Right lung (tissue), 10 donors: ENCODE measurements around the gene C6. TPM values are rescaled to one million over a fixed set of nuclear protein-coding genes. Genes with fewer than 3 reads are reported as not detected.
"Not testable (repeated sequence)": the region's sequence is repeated elsewhere in the genome, so short reads cannot be mapped to it uniquely, and the experiment has no call there.

Experiments used
- DNase-seq, 2 donors: peaks; one replicate each; pipeline ENCODE4 v3.0.0-alpha.2; 2013
- long read RNA-seq, 8 donors: transcript quantifications; one replicate each; lab custom pipeline, GENCODE V29; 2026
- polyA plus RNA-seq, 5 donors: library from polyadenylated mRNA; unstranded; fragments of 120-200 nt; gene quantifications; one replicate each; pipeline versions ENCODE4 v1.2.1 to v1.2.3, GENCODE V29; 2013; ENCODE audit warnings: inconsistent platforms in 1 of 5, low replicate concordance in 1 of 5; ENCODE audit not compliant: insufficient read length in 5 of 5, insufficient read depth in 1 of 5

C6 gene
- polyA plus RNA-seq = 1 to 10 TPM in 4 of 5 donors, under 1 TPM in 1; 0.95 to 4.0 (median 2.5) TPM
- long read RNA-seq, donor 1 = 0 reads
- long read RNA-seq, donor 2 = 0 reads
- long read RNA-seq, donor 3 = 0 reads
- long read RNA-seq, donor 4 = 0 reads
- long read RNA-seq, donor 5, partial matches to known transcripts = 0 of 1 reads
- long read RNA-seq, donor 5, other reads (novel, unspliced or antisense) = 0 of 1 reads
- long read RNA-seq, donor 6 = 0 reads
- long read RNA-seq, donor 7 = 0 reads
- long read RNA-seq, donor 8 = 0 reads

- DNase-seq = no peak
Measured at GRCh38 chr5:41213340-41213739, at the start of gene C6. C6 (minus strand) TSS chr5:41213532; CDS start chr5:41203230, 10,302 bp downstream.

DNA sequence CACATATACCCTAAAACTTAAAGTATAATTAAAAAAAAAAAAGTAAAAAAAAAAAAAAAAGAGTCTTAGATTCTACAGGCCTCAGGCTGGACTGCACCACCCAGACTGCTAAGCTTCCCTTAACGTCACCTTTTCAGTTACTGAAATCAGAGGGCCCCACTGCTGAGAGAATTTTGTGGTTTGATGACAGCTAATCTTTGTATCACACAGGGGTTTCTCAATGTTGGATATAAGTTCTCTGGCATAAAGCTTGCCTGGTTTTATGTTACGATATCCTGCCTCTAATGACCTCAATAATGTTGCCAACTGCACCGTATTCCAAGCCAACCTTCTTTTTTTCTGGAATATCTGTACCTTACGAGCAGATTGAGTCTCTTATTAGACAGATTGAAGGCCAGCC, 43.1 kb upstream of the C6 start:
- no peak for DNase-seq

DNA sequence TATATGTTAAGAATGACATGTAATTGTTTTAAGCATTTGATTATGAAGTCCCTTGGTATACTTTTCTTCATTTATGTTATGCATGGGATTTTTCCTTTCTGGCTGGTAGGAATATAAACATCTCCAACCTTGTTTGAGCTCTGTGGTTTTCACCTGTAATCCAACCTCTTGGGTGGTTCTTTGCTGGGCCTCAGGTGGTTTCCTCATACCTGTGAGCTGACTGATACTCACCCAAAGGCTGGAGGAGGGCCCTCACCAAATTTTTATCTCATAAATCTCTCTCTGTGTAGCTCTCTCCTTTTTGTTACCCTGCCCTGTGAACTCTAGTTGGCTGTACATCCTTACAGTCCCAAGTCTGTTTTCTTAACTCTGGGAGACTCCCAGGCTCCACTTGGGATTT, 39.8 kb upstream of the C6 start:
- DNase-seq = no peak

DNA sequence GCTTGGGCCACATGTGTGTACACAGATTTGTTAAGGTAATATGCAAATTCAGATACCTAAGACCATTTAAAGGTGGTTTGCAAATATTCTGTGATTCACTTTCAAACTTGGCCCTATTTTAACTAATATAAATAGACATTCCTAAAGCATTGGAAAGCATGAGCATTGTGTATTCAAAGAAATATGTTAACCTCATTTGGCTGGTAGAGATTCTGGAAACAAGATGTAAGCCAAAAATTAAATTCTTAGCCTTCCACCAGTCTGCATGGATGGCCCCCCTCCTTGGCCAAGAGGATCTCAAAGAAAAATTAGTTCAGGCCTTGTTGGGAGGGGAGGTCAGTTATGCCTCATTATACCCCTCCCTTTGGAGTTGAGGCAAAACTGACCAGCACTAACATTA, 38.7 kb upstream of the C6 start:
- DNase-seq = no peak

GRCh38 chr5:41250351-41250987, 37.1 kb upstream of the C6 start:
- no peak for DNase-seq

- no peak for DNase-seq
Measured at GRCh38 chr5:41247135-41247534, 33.8 kb upstream of the C6 start.

DNA sequence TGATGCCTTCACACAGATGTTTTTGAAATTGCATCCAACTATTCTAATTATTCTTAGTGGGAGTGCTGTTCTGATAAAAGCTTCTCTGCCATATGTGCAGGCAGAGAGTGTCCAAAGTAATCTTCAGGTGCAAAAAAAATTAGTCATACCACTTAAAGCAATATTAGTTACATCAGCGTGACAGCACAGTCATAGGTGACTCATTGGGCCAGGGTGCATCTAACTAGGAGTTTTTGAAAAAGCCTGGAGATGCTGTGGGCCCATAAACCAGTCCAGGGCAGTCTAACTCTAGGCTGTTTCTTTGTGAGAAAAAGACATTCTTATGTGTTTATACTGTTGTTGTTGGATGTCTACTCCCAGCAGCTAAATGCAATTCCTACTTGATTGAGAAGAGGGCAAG, 33.0 kb upstream of the C6 start:
- no peak for DNase-seq

- DNase-seq = no peak
Measured at GRCh38 chr5:41243558-41243957, 30.2 kb upstream of the C6 start.

DNA sequence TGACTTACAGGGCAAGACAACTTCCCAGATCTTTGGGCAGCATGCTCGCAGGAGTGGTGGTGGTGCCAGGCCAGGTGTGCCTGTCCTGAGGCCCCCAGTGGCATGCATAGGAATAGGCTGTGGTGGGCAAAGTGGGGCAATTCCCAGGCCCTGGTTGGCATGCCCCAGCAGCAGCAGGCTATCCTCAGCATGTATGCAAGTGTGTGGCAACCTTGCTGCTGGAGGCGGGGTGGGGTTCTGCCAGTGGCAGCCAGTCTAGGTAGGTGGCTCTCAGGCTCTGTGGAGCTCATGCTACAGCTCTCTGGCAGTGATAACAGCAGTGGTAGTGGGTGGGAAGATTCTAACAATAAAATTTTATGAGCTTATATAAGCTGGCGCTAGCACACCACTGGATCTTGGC, 27.7 kb upstream of the C6 start:
- no peak for DNase-seq

DNA sequence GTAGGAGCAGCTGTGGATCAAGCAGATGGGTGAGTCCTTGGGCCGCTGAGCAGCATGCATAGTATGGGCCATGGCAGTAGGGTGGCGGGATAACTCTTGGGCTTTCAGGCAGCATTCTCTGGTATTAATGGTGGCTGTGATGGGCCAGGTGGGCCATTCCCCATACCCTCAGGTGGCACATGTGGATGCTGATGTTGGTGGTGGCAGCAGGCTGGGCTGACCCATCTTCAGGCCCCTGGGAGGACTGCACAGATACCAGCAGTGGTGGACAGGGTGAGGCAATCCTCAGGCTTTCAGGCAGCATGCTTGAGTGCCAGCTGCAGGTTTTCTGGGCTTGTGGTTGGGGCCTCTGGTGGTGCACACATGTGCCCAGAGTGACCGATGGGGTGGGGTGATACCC, 27.1 kb upstream of the C6 start:
- no peak for DNase-seq

- no peak for DNase-seq
Measured at GRCh38 chr5:41234475-41234874, 21.1 kb upstream of the C6 start.

- DNase-seq = no peak
Measured at GRCh38 chr5:41232797-41233196, 19.5 kb upstream of the C6 start.

DNA sequence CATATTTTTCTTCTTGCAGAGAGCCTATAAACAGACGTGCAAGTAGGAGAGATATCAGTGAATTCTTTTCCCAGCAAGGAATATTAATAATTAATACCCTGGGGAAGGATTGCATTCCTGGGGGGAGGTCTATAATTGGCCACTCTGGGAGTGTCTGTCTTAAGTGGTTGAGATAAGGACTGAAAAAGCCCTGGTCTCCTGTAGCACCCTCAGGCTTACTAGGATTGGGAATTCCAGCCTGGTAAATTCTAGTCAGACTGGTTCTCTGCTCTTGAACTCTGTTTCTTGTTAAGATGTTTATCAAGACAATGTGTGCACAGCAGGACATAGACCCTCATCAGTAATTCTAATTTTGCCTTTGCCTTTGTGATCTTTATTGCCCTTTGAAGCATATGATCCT, 16.9 kb upstream of the C6 start:
- not testable (repeated sequence) for DNase-seq

DNA sequence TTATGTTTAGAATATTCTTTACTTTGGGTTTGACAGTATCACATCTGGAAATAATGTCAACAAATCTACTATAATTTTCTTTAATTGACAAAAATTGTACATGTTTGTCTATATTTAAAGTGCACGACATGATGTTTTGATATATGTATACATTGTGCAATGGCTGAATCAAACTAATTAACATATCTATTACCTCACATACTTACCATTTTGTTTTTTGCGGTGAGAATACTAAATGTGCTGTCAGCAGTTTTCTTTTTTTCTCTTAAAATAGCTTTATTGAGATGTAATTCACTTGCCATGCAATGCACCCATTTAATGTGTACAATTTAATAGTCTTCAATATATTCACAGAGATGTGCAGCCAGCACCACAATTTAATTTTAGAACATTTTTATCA, 10.6 kb upstream of the C6 start:
- no peak for DNase-seq

DNA sequence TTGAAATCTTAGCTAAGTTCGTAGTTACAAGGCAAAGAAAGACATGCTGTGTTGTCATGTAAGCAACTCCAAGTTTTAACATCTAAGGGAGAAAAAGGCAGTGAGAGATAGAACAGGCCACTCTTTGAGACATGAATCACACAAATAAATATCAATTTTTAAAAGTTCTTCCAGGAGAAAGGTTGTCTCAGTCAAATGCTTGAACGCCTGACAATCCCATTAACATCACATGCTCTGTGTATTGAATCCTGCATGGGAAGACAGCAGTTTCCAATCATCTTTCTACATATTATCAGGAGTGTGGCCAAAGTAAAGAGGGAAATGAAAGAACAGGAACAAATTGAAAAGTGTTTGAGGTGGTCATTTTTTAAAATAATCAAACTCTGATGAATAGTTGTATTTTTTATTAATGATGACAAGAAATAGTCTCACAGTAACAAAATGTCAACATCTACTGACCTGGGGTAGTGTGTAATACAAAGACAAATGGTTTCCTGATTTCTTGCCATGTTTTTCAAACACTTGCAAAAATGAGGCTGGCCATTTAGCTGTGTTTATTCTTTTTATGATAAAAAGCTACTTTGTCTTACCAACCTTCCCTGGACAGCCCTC, 6.4 kb upstream of the C6 start:
- DNase-seq = no peak

GRCh38 chr5:41218929-41219657, 5.8 kb upstream of the C6 start:
- no peak for DNase-seq

GRCh38 chr5:41214182-41214581, 850 bp upstream of the C6 start:
- no peak for DNase-seq

GRCh38 chr5:41212935-41213334, 397 bp downstream of the C6 start:
- DNase-seq = no peak

- DNase-seq = no peak
Measured at GRCh38 chr5:41211417-41211816, 1.9 kb downstream of the C6 start.

- DNase-seq = not testable (repeated sequence)
Measured at GRCh38 chr5:41205475-41205874, 7.9 kb downstream of the C6 start.

DNA sequence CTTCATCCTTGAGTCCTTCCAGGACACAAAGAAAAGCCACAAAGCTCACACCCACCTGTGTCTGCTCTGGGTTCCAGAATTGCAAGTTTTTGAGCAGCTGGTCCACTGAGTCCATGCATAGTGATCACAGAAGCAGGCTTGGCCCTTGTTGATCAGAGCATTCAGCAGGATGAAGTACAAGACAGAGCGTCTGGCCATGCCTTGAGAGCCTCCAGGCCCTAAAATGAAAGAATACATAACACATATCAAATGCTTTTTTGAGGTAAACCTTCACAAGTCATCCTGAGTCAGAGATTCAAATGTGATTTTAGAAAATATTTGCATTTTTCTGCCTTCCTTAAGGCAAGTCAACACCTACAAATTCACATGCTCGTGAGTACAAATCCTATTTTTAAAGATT, 10.3 kb downstream of the C6 start:
- no peak for DNase-seq

GRCh38 chr5:41201082-41201772, 12.1 kb downstream of the C6 start:
- no peak for DNase-seq
